SW480 (cell line): ENCODE measurements around the gene PML.
"Not testable (repeated sequence)": the region's sequence is repeated elsewhere in the genome, so short reads cannot be mapped to it uniquely, and the experiment has no call there.

Experiments used
- DNase-seq: peaks from one replicate; pipeline ENCODE4 v3.0.0-alpha.2; 2016; ENCODE audit warnings: low spot score

Gene PML

GRCh38 chr15:74062236-74062635 lies 67.7 kb downstream of the PML start:
- DNase-seq = no peak

- no peak for DNase-seq
Observed at GRCh38 chr15:74062671-74063070, 68.2 kb downstream of the PML start.

GRCh38 chr15:74063425-74064146 lies 69.1 kb downstream of the PML start:
- not testable (repeated sequence) for DNase-seq

- DNase-seq = not testable (repeated sequence)
Observed at GRCh38 chr15:74064183-74064582, 69.7 kb downstream of the PML start.

GRCh38 chr15:74064822-74065221 lies 70.3 kb downstream of the PML start:
- not testable (repeated sequence) for DNase-seq

- DNase-seq = not testable (repeated sequence)
Observed at GRCh38 chr15:74065684-74066411, 71.3 kb downstream of the PML start.

DNA sequence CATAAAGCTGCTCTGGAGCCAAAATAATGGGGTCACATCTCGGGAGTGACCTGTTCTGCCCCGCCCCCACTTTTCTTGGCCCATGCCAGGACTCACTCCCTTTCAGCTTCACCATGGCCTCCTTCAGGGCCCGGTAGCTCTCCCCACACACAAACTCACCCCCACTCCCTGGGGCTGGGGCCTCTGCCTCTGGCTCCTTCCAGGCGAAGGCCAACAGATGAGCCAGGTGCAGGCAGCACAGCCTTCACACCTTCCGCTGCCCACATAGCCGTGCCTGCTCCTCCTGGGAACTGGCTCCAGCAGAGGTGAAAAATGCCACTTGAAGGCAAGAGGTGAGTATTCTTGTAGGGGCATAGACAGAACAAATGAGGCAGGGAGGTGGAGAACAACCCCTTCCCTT lies 77.1 kb downstream of the PML start:
- DNase-seq = not testable (repeated sequence)

GRCh38 chr15:74072132-74072531 lies 77.6 kb downstream of the PML start:
- not testable (repeated sequence) for DNase-seq

DNA sequence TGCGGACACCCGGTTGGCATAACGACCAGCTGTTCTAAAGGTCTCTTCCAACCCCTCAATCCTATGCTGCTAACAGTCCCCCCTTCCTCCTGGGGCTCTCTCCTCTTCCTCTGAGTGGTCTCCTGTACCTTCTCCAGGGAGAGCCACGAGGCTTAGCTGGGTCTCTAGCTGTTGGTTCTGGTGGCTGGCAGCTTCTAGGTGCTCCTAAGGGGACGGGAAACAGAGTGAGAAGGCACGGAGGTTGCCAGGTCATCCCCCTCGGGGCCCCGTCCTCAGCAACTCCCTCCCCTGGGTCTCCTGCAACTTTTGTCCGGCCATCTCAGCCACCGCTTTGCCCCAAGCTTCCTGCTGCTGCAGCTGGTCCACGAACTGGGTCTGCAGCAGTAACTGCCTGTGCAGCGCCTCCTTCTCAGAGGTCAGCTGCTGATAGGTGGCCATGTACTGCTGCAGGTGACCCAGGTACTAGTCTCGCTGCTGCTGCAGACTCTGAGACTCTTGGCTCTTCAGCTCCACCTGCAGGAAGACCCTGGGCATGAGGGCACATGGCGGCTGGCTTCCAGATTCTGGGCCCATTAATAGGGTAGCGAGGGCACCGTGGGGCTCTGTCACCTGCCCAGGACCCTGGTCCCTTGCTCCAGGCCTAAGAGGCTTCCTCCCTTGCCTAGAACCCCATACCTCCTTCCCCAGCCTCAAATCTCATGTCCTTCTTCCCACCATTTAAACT lies 78.3 kb downstream of the PML start:
- not testable (repeated sequence) for DNase-seq

DNA sequence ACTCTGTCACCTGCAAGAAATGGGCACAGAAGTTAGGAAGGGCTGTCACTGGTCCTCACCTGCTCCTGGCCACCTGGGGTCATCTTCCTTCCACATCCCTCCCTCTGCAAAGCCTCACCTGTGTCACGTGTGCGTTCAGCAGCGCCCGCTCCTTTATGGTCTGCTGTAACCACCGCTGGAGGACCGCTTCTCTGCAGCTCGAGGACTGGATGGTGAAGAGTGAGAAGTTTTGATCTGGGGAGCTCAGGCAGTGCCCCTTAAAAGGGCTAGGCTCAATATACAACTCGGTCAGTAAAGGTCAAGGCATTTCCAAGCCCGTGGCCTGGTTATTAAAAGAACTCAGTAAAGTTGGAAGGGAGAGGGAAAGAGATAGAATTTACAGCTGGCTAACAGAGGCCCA lies 81.3 kb downstream of the PML start:
- not testable (repeated sequence) for DNase-seq

DNA sequence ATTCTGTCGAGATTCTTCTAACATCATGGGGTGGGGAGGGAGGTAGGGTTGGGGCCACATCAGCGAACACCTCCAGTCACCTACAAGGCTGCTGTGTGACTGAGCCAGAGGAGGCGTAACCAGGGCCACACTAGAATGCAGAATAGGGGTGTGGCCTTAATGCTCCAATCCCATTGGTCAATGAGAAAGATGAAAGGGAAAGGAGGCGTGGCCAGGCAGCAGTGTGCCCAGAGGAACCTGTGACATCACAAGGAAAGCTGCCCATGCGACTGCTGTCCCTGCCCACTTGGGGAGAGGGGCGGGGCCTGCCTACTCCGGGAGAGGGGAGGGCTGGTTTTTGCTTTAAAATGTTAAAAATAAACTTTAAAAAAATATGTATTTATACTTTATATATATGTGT lies 87.9 kb downstream of the PML start, which contains the start of gene GOLGA6A:
GOLGA6A (minus strand) TSS at position 101 of the 400 bp plus-strand sequence; CDS start at position 60, 41 bp downstream.
- DNase-seq = not testable (repeated sequence)

DNA sequence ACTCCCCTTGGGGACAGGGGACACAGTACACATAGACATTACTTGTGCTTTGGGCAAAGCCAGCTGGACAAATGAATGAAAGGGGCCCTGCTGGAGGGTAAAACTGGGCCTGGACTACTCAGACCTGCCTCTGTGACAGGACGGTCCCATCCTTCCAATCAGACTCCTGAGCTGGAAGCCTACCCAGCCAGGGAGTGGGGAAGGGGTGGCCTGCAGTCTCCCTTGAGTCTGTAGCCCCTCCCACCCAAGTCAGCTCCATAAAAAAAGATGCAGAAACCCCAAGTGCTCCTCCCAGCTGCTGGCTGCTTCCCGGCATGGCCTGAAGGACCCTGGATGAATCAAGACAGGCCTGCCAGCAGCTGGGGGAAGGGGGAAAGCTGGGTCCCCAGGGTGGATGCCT lies 100.1 kb downstream of the PML start:
- not testable (repeated sequence) for DNase-seq

DNA sequence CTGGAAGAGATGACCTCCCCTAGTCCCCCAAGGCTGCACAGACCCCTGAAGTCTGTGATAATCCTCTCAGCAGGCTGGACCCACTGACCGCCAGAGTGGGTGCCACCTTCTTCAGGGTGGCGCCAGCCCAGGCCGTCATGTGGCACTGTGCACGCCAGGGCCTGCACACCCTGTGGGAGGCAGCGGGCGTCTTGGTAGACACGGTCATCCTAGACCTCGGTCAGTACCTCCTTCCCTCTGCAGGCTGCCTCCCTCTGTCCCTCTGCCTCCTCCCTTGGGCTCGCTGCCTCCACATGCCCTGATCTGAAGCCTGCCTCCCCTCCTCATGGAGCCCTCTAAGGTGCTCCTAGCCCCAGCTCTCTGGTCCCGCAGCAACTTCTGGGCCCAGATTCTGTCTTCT lies 101.1 kb downstream of the PML start:
- not testable (repeated sequence) for DNase-seq

DNA sequence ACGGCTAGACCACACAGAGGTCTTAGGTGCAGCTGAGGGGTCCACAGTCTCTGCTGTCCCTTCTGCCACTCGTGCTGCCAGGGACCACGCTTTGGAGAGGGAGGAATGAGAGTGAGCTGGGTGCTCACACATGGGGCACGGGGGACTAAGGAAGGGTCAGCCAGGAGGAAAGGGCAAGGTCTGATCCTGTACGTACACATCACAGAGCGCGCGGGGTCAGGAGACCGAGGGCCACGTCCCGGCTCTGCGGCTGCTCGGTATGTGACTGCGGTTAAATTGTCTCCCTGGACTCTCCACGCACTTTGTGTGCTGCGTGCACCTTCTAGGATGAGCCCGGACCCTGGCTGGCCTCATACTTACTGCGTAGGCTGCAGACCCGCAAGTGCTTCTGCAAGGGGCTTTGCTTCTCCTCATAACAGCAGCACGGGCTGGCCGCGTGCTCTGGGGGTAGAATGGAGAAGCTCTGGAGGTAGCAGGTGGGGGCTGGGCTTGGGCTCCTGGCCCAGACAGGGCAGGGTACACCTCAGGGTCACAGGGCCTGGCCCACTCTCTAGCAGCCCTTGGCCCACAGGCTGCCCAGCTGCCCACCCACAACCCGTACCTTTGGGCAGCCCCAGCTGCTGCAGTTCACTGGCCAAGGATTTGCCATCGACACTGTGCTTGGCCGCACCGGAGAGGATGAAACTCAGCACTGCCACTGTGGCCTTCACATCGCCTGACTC lies 102.4 kb downstream of the PML start:
- DNase-seq = not testable (repeated sequence)
